ENCODE measurements around the gene MRPL32.

MRPL32 gene

GRCh38 chr7:42893346-42894240, 38.6 kb upstream of the MRPL32 start:
- Mint-ChIP-seq H3K27me3 (ENCODE audit: low read depth) (no peaks in the 10 kb centered on the region), H3K27ac (no peak overlapping the region), H3K36me3 (ENCODE audit: low read depth) (peaks cover 14% of the 10 kb centered on the region), H3K9me3 (peaks cover 22% of the 10 kb centered on the region), H3K4me3 (no peak overlapping the region), H3K4me1 (peaks cover 8% of the 10 kb centered on the region)
- TF ChIP-seq CTCF (IDR thresholded peaks at IDR 0.05; ENCODE audit: unreplicated experiment in 3 of 3), result no peak

GRCh38 chr7:42900842-42901241, 31.3 kb upstream of the MRPL32 start:
- no peaks in the 10 kb centered on the region for H3K4me1 Mint-ChIP-seq
- H3K27me3 Mint-ChIP-seq (ENCODE audit: low read depth), result no peaks in the 10 kb centered on the region
- H3K4me3 Mint-ChIP-seq, result no peak overlapping the region
- peaks cover 4% of the 10 kb centered on the region for H3K36me3 Mint-ChIP-seq (ENCODE audit: low read depth)
- TF ChIP-seq CTCF (IDR thresholded peaks at IDR 0.05; ENCODE audit: unreplicated experiment in 3 of 3), result no peak
- H3K27ac Mint-ChIP-seq, result no peak overlapping the region
- peaks cover 6% of the 10 kb centered on the region for H3K9me3 Mint-ChIP-seq

- Mint-ChIP-seq H3K4me1 (peaks cover under 1% of the 10 kb centered on the region), H3K27ac (no peak overlapping the region), H3K36me3 (ENCODE audit: low read depth) (peaks cover 2% of the 10 kb centered on the region), H3K9me3 (no peaks in the 10 kb centered on the region), H3K4me3 (no peak overlapping the region), H3K27me3 (ENCODE audit: low read depth) (no peaks in the 10 kb centered on the region)
- TF ChIP-seq CTCF (IDR thresholded peaks at IDR 0.05; ENCODE audit: unreplicated experiment in 3 of 3), result no peak
These were observed 29.8 kb upstream of the MRPL32 start for GRCh38 chr7:42902331-42902730.

GRCh38 chr7:42906181-42906580, 26.0 kb upstream of the MRPL32 start:
- H3K27me3 Mint-ChIP-seq (ENCODE audit: low read depth), result no peaks in the 10 kb centered on the region
- H3K4me1 Mint-ChIP-seq, result peaks cover 29% of the 10 kb centered on the region
- H3K27ac Mint-ChIP-seq, result no peak overlapping the region
- H3K36me3 Mint-ChIP-seq (ENCODE audit: low read depth), result peaks cover 10% of the 10 kb centered on the region
- H3K4me3 Mint-ChIP-seq, result no peak overlapping the region
- H3K9me3 Mint-ChIP-seq, result no peaks in the 10 kb centered on the region
- no peak for TF ChIP-seq CTCF (IDR thresholded peaks at IDR 0.05; ENCODE audit: unreplicated experiment in 3 of 3)

GRCh38 chr7:42907316-42907715, 24.9 kb upstream of the MRPL32 start:
- peaks cover 35% of the 10 kb centered on the region for H3K4me1 Mint-ChIP-seq
- H3K36me3 Mint-ChIP-seq (ENCODE audit: low read depth), result peaks cover 10% of the 10 kb centered on the region
- peak overlapping the region; percentile 67 to 72 (median 71) for H3K27ac Mint-ChIP-seq
- TF ChIP-seq CTCF (IDR thresholded peaks at IDR 0.05; ENCODE audit: unreplicated experiment in 3 of 3), result no peak
- H3K9me3 Mint-ChIP-seq, result no peaks in the 10 kb centered on the region
- H3K27me3 Mint-ChIP-seq (ENCODE audit: low read depth), result no peaks in the 10 kb centered on the region
- no peak overlapping the region for H3K4me3 Mint-ChIP-seq

GRCh38 chr7:42910306-42910705, 21.9 kb upstream of the MRPL32 start:
- TF ChIP-seq CTCF (IDR thresholded peaks at IDR 0.05; ENCODE audit: unreplicated experiment in 3 of 3), result no peak
- Mint-ChIP-seq H3K4me1 (peaks cover 63% of the 10 kb centered on the region), H3K36me3 (ENCODE audit: low read depth) (peaks cover 28% of the 10 kb centered on the region), H3K9me3 (no peaks in the 10 kb centered on the region), H3K27me3 (ENCODE audit: low read depth) (no peaks in the 10 kb centered on the region), H3K27ac (peak overlapping the region; percentile 91 to 93 (median 92)), H3K4me3 (peak overlapping the region; percentile 90 to 98 (median 96))
